H1 (cell line): ENCODE measurements around the gene AFAP1L2. TPM values are rescaled to one million over a fixed set of nuclear protein-coding genes. Genes with fewer than 3 reads are reported as not detected.

ENCODE experiments used
- CTCF ChIA-PET: fragments of 300-600 bp; sonication (Branson Sonifier 250); formaldehyde crosslinking; loops from one replicate; lab custom pipeline; 2021; ENCODE audit not compliant: partially characterized antibody; lab: Charles Lee
- POLR2A ChIA-PET: fragments of 300-600 bp; sonication (Branson Sonifier 250); formaldehyde crosslinking; loops from one replicate; lab custom pipeline; 2021; ENCODE audit warnings: inconsistent platforms; ENCODE audit not compliant: partially characterized antibody; lab: Charles Lee
- DNase-seq, 2 experiments: peaks; one replicate each; pipeline versions ENCODE4 v3.0.0 to v3.0.0-alpha.2; 2010 to 2022; ENCODE audit warnings: low spot score in 2 of 2, low read depth in 1 of 2, mixed read lengths in 1 of 2
- FAIRE-seq: peaks from 2 replicates; lab custom pipeline; 2011; peaks lifted over from hg19 to GRCh38; lab: Jason Lieb, UNC
- H2AFZ ChIP-seq: 2 replicates; pipeline ENCODE4 v1.8.1; 2012; ENCODE audit warnings: low read length, inconsistent platforms
- H2AK5ac ChIP-seq: 2 replicates; pipeline ENCODE4 v1.6.1; 2013; ENCODE audit warnings: low read depth, low read length
- H2BK120ac ChIP-seq: replicated peaks from 2 replicates; pipeline ENCODE3; 2013; ENCODE audit warnings: low read depth, low read length, inconsistent platforms
- H2BK12ac ChIP-seq: 2 replicates; pipeline ENCODE4 v1.6.1; 2013; ENCODE audit warnings: low read depth, low read length
- H2BK15ac ChIP-seq: 2 replicates; pipeline ENCODE4 v1.6.1; 2013; ENCODE audit warnings: low read length
- H2BK20ac ChIP-seq: 2 replicates; pipeline ENCODE4 v1.6.1; 2013; ENCODE audit warnings: low read length
- H2BK5ac ChIP-seq: 2 replicates; pipeline ENCODE4 v1.6.1; 2013; ENCODE audit warnings: low read depth, low read length
- H3K14ac ChIP-seq: 2 replicates; pipeline ENCODE4 v1.6.1; 2013; ENCODE audit warnings: inconsistent platforms; ENCODE audit not compliant: insufficient read length
- H3K18ac ChIP-seq: 2 replicates; pipeline ENCODE4 v1.6.1; 2013; ENCODE audit warnings: low read length; ENCODE audit errors: extremely low read depth
- H3K23ac ChIP-seq: 2 replicates; pipeline ENCODE4 v1.6.1; 2013; ENCODE audit warnings: inconsistent platforms; ENCODE audit not compliant: insufficient read length
- H3K23me2 ChIP-seq: 2 replicates; pipeline ENCODE4 v1.6.1; 2013; ENCODE audit warnings: low read depth, low read length
- H3K27ac ChIP-seq: 2 replicates; pipeline ENCODE4 v1.6.1; 2011; ENCODE audit warnings: low read depth, low read length, inconsistent platforms
- H3K27me3 ChIP-seq, 4 experiments: replicated peaks in 1 of 4; 1 replicate in 1 of 4; 2 replicates in 3 of 4; pipeline versions ENCODE4 v1.6.1 to v1.8.1; 2011 to 2013; ENCODE audit warnings: low read length in 3 of 4, mild to moderate bottlenecking in 3 of 4, inconsistent platforms in 2 of 4, mixed read lengths in 2 of 4, moderate library complexity in 1 of 4; ENCODE audit not compliant: control insufficient read depth in 3 of 4, insufficient read depth in 3 of 4; ENCODE audit errors: extremely low read depth in 1 of 4
- H3K36me3 ChIP-seq, 4 experiments: 2 replicates each; pipeline versions ENCODE4 v1.6.1 to v1.8.1; 2011 to 2013; ENCODE audit warnings: mild to moderate bottlenecking in 4 of 4, low read length in 3 of 4, moderate library complexity in 2 of 4, control low read depth in 1 of 4, inconsistent platforms in 1 of 4; ENCODE audit not compliant: insufficient read depth in 4 of 4, control insufficient read depth in 2 of 4
- H3K4ac ChIP-seq: replicated peaks from 2 replicates; pipeline ENCODE3; 2013; ENCODE audit warnings: low read length, low read depth, mixed read lengths, inconsistent platforms; ENCODE audit not compliant: insufficient read length
- H3K4me1 ChIP-seq, 4 experiments: replicated peaks in 1 of 4; 1 replicate in 1 of 4; 2 replicates in 3 of 4; pipeline versions ENCODE4 v1.6.1 to v1.8.1; 2011 to 2013; ENCODE audit warnings: low read length in 3 of 4, inconsistent platforms in 2 of 4, mixed read lengths in 1 of 4; ENCODE audit not compliant: insufficient read depth in 4 of 4, control insufficient read depth in 3 of 4
- H3K4me2 ChIP-seq, 2 experiments: 2 replicates each; pipeline versions ENCODE4 v1.6.1 to v1.8.1; 2011 to 2013; ENCODE audit warnings: low read depth in 2 of 2, low read length in 2 of 2, control low read depth in 1 of 2, inconsistent platforms in 1 of 2, mild to moderate bottlenecking in 1 of 2; ENCODE audit not compliant: insufficient read depth in 1 of 2
- H3K4me3 ChIP-seq, 4 experiments: fragments of 200-600, 300-600 bp in 1 of 4; sonication (generic), shearing (Covaris generic), sonication (Bioruptor Twin) in 1 of 4; 2 replicates each; pipeline versions ENCODE4 v1.5.1 to v1.8.1; 2011 to 2016; ENCODE audit warnings: low read length in 4 of 4, low read depth in 3 of 4, control low read depth in 2 of 4, inconsistent platforms in 2 of 4, mild to moderate bottlenecking in 2 of 4, mixed read lengths in 1 of 4, moderate library complexity in 1 of 4; ENCODE audit not compliant: insufficient read depth in 2 of 4; ENCODE audit errors: extremely low read depth in 1 of 4
- H3K56ac ChIP-seq: replicated peaks from 2 replicates; pipeline ENCODE3; 2013; ENCODE audit warnings: low read depth, mild to moderate bottlenecking, mixed read lengths, low read length, inconsistent platforms; ENCODE audit not compliant: insufficient read length
- H3K79me1 ChIP-seq: 2 replicates; pipeline ENCODE4 v1.6.1; 2013; ENCODE audit warnings: low read depth, low read length, control low read depth
- H3K79me2 ChIP-seq, 2 experiments: 2 replicates each; pipeline versions ENCODE4 v1.6.1 to v1.8.1; 2012 to 2013; ENCODE audit warnings: low read length in 2 of 2, mild to moderate bottlenecking in 2 of 2, inconsistent platforms in 1 of 2; ENCODE audit not compliant: insufficient read depth in 2 of 2, control insufficient read depth in 1 of 2
- H3K9ac ChIP-seq, 4 experiments: replicated peaks in 1 of 4; 1 replicate in 1 of 4; 2 replicates in 3 of 4; pipeline versions ENCODE4 v1.6.1 to v1.8.1; 2011 to 2013; ENCODE audit warnings: low read depth in 3 of 4, low read length in 3 of 4, control low read depth in 2 of 4, mild to moderate bottlenecking in 2 of 4, moderate library complexity in 2 of 4, inconsistent platforms in 1 of 4; ENCODE audit errors: extremely low read depth in 1 of 4
- H3K9me3 ChIP-seq, 2 experiments: 2 replicates each; pipeline versions ENCODE4 v1.6.1 to v1.8.1; 2012 to 2013; ENCODE audit warnings: mild to moderate bottlenecking in 2 of 2, moderate library complexity in 2 of 2, control low read depth in 1 of 2, inconsistent platforms in 1 of 2, low read depth in 1 of 2, low read length in 1 of 2, mixed read lengths in 1 of 2; ENCODE audit not compliant: insufficient read depth in 2 of 2
- H4K20me1 ChIP-seq, 2 experiments: replicated peaks in 1 of 2; 2 replicates each; pipeline versions ENCODE3 to v1.8.1; 2011 to 2013; ENCODE audit warnings: inconsistent platforms in 2 of 2, low read length in 2 of 2, mild to moderate bottlenecking in 1 of 2; ENCODE audit not compliant: insufficient read depth in 2 of 2, control insufficient read depth in 1 of 2
- H4K5ac ChIP-seq: 2 replicates; pipeline ENCODE4 v1.6.1; 2013; ENCODE audit warnings: low read length, low read depth, mixed read lengths, inconsistent platforms; ENCODE audit not compliant: insufficient read length
- H4K8ac ChIP-seq: 2 replicates; pipeline ENCODE4 v1.8.0; 2013; ENCODE audit warnings: mild to moderate bottlenecking, moderate library complexity, low read length, inconsistent platforms; ENCODE audit not compliant: insufficient read depth; ENCODE audit errors: extremely low read depth
- H4K91ac ChIP-seq: replicated peaks from 2 replicates; pipeline ENCODE3; 2013; ENCODE audit warnings: low read length, mixed read lengths, inconsistent platforms; ENCODE audit not compliant: insufficient read length
- BACH1 ChIP-seq: IDR thresholded peaks from 2 replicates; pipeline ENCODE4 v1.6.1; 2012; ENCODE audit warnings: low read length, improper control_type of control experiment
- BCL11A ChIP-seq, 2 experiments: IDR thresholded peaks; one replicate each; pipeline ENCODE4 v1.6.1; 2011; ENCODE audit warnings: low read depth in 2 of 2, low read length in 2 of 2, mild to moderate bottlenecking in 2 of 2
- CBX5 ChIP-seq: fragments of 300-800, 300-1000 bp; sonication (generic); IDR thresholded peaks from 2 replicates; pipeline ENCODE4 v1.7.1; 2016; ENCODE audit warnings: antibody characterized with exemption, low read length, low read depth
- CHD2 ChIP-seq: IDR thresholded peaks from 2 replicates; pipeline ENCODE4 v1.6.1; 2012; ENCODE audit warnings: low read length, improper control_type of control experiment
- CTBP2 ChIP-seq: IDR thresholded peaks from 2 replicates; pipeline ENCODE4 v1.7.0; 2011; ENCODE audit warnings: borderline replicate concordance, mild to moderate bottlenecking, moderate library complexity, mixed read lengths, low read length; ENCODE audit not compliant: insufficient read depth, insufficient read length
- FOSL1 ChIP-seq: IDR thresholded peaks from 2 replicates; pipeline ENCODE4 v1.6.1; 2011; ENCODE audit warnings: mild to moderate bottlenecking, low read depth, low read length, moderate library complexity; ENCODE audit not compliant: insufficient read depth
- HDAC6 ChIP-seq: IDR thresholded peaks from one replicate; pipeline ENCODE4 v1.7.1; 2012; ENCODE audit warnings: low read depth, mild to moderate bottlenecking, inconsistent platforms, low read length, moderate library complexity
- JUN ChIP-seq: IDR thresholded peaks from 2 replicates; pipeline ENCODE4 v1.6.1; 2011; ENCODE audit warnings: low read depth, mild to moderate bottlenecking, improper control_type of control experiment, low read length
- KDM1A ChIP-seq: fragments of 200-600, 300-600 bp; sonication (generic); IDR thresholded peaks from 2 replicates; pipeline ENCODE4 v1.7.1; 2016; ENCODE audit warnings: mild to moderate bottlenecking, low read length, borderline replicate concordance
- PHF8 ChIP-seq: fragments of 200-600 bp; sonication (generic); conservative IDR thresholded peaks from 2 replicates; pipeline ENCODE4 v1.7.1; 2012; ENCODE audit warnings: low read depth, mild to moderate bottlenecking, inconsistent platforms, low read length, moderate library complexity
- POLR2A ChIP-seq, 2 experiments: IDR thresholded peaks; 1 replicate in 1 of 2; 2 replicates in 1 of 2; pipeline ENCODE4 v1.6.1; 2011; ENCODE audit warnings: low read depth in 2 of 2, low read length in 2 of 2, mild to moderate bottlenecking in 2 of 2; ENCODE audit errors: control extremely low read depth in 1 of 2
- RAD21 ChIP-seq, 2 experiments: IDR thresholded peaks in 1 of 2; conservative IDR thresholded peaks in 1 of 2; 2 replicates each; pipeline ENCODE4 v1.6.1; 2011; ENCODE audit warnings: low read depth in 2 of 2, low read length in 2 of 2, improper control_type of control experiment in 1 of 2, inconsistent platforms in 1 of 2, mild to moderate bottlenecking in 1 of 2, moderate library complexity in 1 of 2
- SRF ChIP-seq: IDR thresholded peaks from 2 replicates; pipeline ENCODE4 v1.6.1; 2011; ENCODE audit warnings: mild to moderate bottlenecking, low read depth, low read length, moderate library complexity
- SUZ12 ChIP-seq: fragments of 200-600 bp; sonication (generic); IDR thresholded peaks from 2 replicates; pipeline ENCODE4 v1.6.1; 2012; ENCODE audit warnings: mild to moderate bottlenecking, inconsistent platforms, low read length, moderate library complexity, mixed read lengths
- ZNF274 ChIP-seq: IDR thresholded peaks from 2 replicates; pipeline ENCODE4 v1.7.0; 2012; ENCODE audit warnings: low read length, borderline replicate concordance; ENCODE audit errors: extremely low read depth
- WGBS, 2 experiments: shearing (Covaris generic) in 1 of 2; methylation state at CpG; one replicate each; pipeline versions ENCODE4 v1.1.6 to v1.1.7; 2013 to 2015; ENCODE audit warnings: low lambda C conversion rate in 2 of 2, mixed read lengths in 2 of 2, inconsistent platforms in 1 of 2, low coverage in 1 of 2, missing lambda C conversion rate in 1 of 2; ENCODE audit not compliant: insufficient replicate concordance in 2 of 2, insufficient coverage in 1 of 2, insufficient read length in 1 of 2; ENCODE audit errors: extremely low coverage in 1 of 2, missing lambda C conversion rate in 1 of 2; 5-methylcytosine and 5-hydroxymethylcytosine counted together
- polyA plus RNA-seq, 7 experiments: library from polyadenylated mRNA; depleted of rRNA in 3 of 7; stranded (reverse) in 5 of 7; unstranded in 2 of 7; fragments of >200 nt in 5 of 7; fragments of 200-250 nt in 2 of 7; gene quantifications; 1 replicate in 5 of 7; 2 replicates in 1 of 7; 4 replicates in 1 of 7; pipeline versions ENCODE4 v1.2.1 to v1.2.3, GENCODE V29; 2011 to 2013; ENCODE audit warnings: missing spikeins in 2 of 7, mixed read lengths in 2 of 7
- total RNA-seq: library from RNA; stranded (reverse); fragmentation: NEBNext Ultra II Directional; extraction: Animal tissue kit (Norgen Biotek cat#: 25700); gene quantifications from 2 replicates; pipeline ENCODE4 v1.2.1, GENCODE V29; 2021

AFAP1L2 gene
- total and polyA plus RNA-seq, 2 of the 8 experiments (the other 6 are each of a cell fraction or from before 2014, with no cell fraction given) = 3.9 to 6.4 TPM

GRCh38 chr10:114286921-114287320, 117.4 kb downstream of the AFAP1L2 start:
- H2BK20ac ChIP-seq = no peak overlapping the region
- no peak overlapping the region for H3K4me3 ChIP-seq
- H3K4me1 ChIP-seq = no peaks in the 10 kb centered on the region; a peak in 2 of 7 replicates
- ChIA-PET POLR2A (no interaction called here), CTCF (interaction anchor here (0.6 to 5.0 kb wide), 10 partner anchors 9 to 151 kb away, joined by 3 to 24 read pairs (median 4); no protein-coding TSS in a partner anchor)
- FAIRE-seq (no peak), DNase-seq (no peak)
- no peak overlapping the region for H2BK12ac ChIP-seq
- no peak overlapping the region for H3K18ac ChIP-seq
- H3K14ac ChIP-seq = no peak overlapping the region
- H3K27me3 ChIP-seq = no peaks in the 10 kb centered on the region
- no peak overlapping the region for H3K4ac ChIP-seq
- no peaks in the 10 kb centered on the region for H4K20me1 ChIP-seq
- H2BK120ac ChIP-seq = no peak overlapping the region
- no peak overlapping the region for H2AFZ ChIP-seq
- H2BK15ac ChIP-seq = no peak overlapping the region
- H3K56ac ChIP-seq = no peak overlapping the region
- no peaks in the 10 kb centered on the region for H3K36me3 ChIP-seq
- no peak overlapping the region for H3K27ac ChIP-seq
- no peak overlapping the region for H3K9ac ChIP-seq
- no peak overlapping the region for H3K23ac ChIP-seq
- no peak overlapping the region for H2AK5ac ChIP-seq
- no peaks in the 10 kb centered on the region for H3K9me3 ChIP-seq
- no peak overlapping the region for H4K5ac ChIP-seq
- no peaks in the 10 kb centered on the region for H3K23me2 ChIP-seq
- no peaks in the 10 kb centered on the region for H3K79me1 ChIP-seq
- no peak overlapping the region for H4K8ac ChIP-seq
- H3K79me2 ChIP-seq = no peaks in the 10 kb centered on the region
- H4K91ac ChIP-seq = no peak overlapping the region
- no peak overlapping the region for H3K4me2 ChIP-seq
- WGBS, 2 experiments = 82% methylated on average over 8 of the region's 8 CpGs; no CpG with 5 or more reads in 1 of the 2 experiments
- no peak overlapping the region for H2BK5ac ChIP-seq
- TF ChIP-seq CBX5 = no peak
- TF ChIP-seq SRF = no peak
- no peak for TF ChIP-seq SUZ12
- TF ChIP-seq ZNF274 = no peak
- no peak for TF ChIP-seq POLR2A (IDR thresholded peaks at IDR 0.05; ENCODE audit: control extremely low read depth in 1 of 2, low read depth in 2 of 2, low read length in 2 of 2)
- no peak for TF ChIP-seq KDM1A
- no peak for TF ChIP-seq HDAC6
- no peak for TF ChIP-seq CTBP2
- no peak for TF ChIP-seq PHF8
- no peak for TF ChIP-seq RAD21 (IDR thresholded peaks at IDR 0.05 in 1 of 2, conservative IDR thresholded peaks at IDR 0.05 in 1 of 2; ENCODE audit: low read depth in 2 of 2, low read length in 2 of 2)
- no peak for TF ChIP-seq BCL11A (IDR thresholded peaks at IDR 0.05; ENCODE audit: low read depth in 2 of 2, low read length in 2 of 2)
- TF ChIP-seq CHD2 = no peak
- TF ChIP-seq JUN = no peak
- TF ChIP-seq FOSL1 = no peak
- TF ChIP-seq BACH1 = no peak
